IPS DF 4.7 (cell line): ENCODE measurements around the gene GTF3C4.

Source experiments
- DNase-seq: peaks from one replicate; pipeline ENCODE4 v3.0.0-alpha.2; 2013; ENCODE audit warnings: low spot score; ENCODE audit errors: extremely low read depth

Gene GTF3C4

DNA sequence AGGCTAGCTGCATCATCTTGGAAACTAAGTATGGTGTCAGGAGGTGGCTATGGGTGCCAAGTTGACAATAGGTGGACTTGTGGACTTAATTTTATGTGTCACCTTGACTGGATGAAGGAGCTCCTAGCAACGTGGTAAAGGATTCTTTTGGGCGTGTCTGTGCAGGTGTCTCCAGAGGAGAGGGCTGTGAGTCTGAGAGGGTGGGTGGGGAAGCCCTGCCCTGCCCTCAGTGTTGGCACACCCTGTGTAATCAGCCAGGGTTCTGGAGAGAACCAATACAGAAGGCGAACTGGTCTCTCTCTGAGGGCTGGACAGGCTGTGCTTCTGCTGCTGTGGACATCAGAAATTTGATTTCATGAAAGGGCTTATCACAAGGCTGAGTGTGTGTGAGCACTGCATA lies 61.0 kb downstream of the GTF3C4 start:
- DNase-seq, result no peak

GRCh38 chr9:132732326-132733259 lies 62.3 kb downstream of the GTF3C4 start:
- no peak for DNase-seq

DNA sequence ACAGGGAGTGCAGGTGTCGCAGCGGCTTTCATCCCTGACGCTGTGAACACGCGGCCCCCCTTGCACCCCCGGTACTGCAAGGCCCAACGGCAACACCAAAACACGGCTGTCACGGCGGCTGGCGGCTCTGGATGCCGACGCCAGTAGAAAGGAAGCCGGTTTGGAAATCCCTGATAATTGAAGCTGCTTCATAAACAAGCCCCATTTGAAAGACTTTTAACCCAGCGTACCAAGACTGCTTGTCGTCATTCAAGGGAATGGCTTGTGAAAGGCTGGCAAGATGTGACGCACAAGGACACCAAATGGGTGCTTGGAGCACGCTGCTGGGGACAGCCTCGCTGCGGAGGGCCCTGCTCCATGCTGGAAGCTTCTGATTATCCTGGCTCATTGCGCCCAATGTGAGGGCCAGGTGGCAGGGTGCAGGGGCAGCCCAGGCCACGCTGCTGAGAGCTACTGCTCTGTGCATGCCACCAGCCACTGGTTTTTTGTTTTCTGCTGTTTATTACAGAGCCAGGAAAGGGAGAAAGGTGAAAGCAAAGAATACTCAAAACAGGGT lies 63.1 kb downstream of the GTF3C4 start:
- DNase-seq, result no peak

GRCh38 chr9:132739710-132740310 lies 69.5 kb downstream of the GTF3C4 start:
- DNase-seq, result no peak

- no peak for DNase-seq
Measured at GRCh38 chr9:132740526-132741309, 70.5 kb downstream of the GTF3C4 start.

GRCh38 chr9:132742821-132743311 lies 72.6 kb downstream of the GTF3C4 start:
- no peak for DNase-seq

DNA sequence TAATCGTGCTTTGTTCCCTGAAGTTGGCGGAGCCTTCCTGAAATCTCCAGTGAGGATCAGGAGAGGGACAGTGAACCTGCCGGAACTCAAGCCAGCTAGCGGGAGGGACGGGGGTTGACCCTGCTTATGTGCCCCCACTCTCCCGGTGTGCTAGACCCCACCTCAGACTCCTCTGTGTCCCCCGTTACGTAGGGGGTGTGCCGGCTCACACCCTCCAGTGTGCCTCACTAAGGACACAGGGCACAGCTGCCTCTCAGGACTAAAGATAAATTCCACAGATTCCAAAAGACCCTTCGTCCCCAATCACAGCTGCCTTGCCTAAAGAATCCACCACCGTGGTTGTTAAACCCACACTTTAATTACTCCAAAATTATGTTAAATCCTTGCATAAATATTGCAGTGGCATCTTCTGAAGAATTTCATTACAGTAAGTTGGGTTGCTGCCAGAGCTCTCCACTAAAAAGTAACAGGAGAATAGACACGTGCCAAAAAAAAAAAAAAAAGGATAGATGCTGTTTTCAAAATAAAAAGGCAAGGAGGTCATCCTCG lies 73.7 kb downstream of the GTF3C4 start:
- no peak for DNase-seq
